ENCODE results near the gene LRSAM1. TPM values are rescaled to one million over a fixed set of nuclear protein-coding genes. Genes with fewer than 3 reads are reported as not detected.

Gene LRSAM1
- total RNA-seq, 1 donor from 2014 or later = 38.0 TPM

DNA sequence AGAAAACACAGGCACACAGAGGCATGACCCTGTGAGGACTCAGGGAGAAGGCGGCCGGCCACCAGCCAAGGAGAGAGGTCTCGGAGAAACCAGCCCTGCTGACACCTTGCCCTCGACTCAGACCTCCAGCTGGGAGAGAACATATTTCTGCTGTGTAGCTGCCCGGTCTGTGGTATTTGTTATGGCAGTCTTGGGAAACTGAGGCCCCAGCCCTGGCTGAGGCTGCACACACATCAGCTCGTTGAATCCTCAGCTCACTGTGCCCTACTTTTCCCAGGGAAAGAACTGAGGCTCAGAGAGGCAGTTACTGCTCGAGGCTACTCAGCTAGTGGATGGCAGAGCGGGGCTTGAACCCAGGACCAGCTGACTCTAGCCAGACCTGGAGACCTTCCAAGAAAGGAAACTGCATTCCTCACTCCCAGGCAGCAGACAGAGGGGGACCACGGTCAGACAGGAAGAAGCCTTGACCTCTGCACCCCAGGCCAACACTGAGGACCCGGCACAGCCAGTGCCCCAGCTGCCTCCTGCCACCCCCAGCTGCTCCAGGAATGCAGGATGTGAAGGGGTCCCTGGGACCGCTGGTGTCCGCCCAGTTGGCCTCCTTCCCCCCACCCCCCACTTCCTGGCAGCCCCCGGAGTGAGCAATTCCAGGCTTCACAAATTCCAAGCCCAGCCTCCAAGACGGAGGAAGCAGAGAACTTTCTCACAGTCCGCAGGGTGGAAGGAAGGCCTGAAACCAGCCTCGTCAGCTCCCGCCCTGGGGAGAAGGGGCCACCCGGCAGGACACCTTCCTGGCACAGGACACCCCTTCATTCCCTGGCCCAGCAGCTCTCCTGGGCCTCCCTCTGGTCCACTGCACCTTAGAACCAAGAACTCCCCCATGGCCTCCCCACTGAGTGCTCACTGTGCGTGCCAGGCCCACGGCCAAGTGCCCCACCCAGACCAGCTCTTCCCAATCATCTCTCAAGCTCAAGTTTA is 69.9 kb downstream of the LRSAM1 start:
- no peak overlapping the region for H3K4me3 Mint-ChIP-seq (ENCODE audit: unreplicated experiment)
- peaks cover 6% of the 10 kb centered on the region for H3K27me3 Mint-ChIP-seq (ENCODE audit: unreplicated experiment)
- peaks cover 9% of the 10 kb centered on the region for H3K9me3 Mint-ChIP-seq (ENCODE audit: unreplicated experiment)
- peaks cover 7% of the 10 kb centered on the region for H3K36me3 Mint-ChIP-seq (ENCODE audit: unreplicated experiment)
- H3K27ac Mint-ChIP-seq (ENCODE audit: unreplicated experiment) = no peak overlapping the region
- H3K4me1 Mint-ChIP-seq (ENCODE audit: low read depth, unreplicated experiment) = peaks cover 3% of the 10 kb centered on the region
- DNase-seq = no peak
- TF ChIP-seq, protein P1, sequence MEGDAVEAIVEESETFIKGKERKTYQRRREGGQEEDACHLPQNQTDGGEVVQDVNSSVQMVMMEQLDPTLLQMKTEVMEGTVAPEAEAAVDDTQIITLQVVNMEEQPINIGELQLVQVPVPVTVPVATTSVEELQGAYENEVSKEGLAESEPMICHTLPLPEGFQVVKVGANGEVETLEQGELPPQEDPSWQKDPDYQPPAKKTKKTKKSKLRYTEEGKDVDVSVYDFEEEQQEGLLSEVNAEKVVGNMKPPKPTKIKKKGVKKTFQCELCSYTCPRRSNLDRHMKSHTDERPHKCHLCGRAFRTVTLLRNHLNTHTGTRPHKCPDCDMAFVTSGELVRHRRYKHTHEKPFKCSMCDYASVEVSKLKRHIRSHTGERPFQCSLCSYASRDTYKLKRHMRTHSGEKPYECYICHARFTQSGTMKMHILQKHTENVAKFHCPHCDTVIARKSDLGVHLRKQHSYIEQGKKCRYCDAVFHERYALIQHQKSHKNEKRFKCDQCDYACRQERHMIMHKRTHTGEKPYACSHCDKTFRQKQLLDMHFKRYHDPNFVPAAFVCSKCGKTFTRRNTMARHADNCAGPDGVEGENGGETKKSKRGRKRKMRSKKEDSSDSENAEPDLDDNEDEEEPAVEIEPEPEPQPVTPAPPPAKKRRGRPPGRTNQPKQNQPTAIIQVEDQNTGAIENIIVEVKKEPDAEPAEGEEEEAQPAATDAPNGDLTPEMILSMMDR (IDR thresholded peaks at IDR 0.05; ENCODE audit: partially characterized antibody, unreplicated experiment) = no peak

DNA sequence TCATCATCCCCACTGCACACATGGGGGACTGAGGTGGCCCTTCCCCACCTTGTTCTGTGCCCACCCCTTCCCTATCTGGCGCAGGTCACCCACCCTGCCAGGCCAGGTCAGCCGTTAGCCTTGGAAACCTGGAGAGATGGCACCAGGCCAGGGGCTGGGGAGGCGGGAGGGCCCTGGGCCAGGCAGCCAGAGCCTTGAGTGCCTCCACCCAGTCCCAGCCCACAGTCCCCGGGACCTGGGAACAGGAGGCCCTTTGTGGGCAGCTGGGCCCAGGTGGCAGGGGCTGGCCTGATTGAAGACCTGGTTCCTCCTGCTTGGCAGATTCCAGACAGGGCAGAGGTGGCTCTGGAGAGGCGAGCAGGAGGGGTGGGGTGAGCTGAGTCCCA is 70.6 kb downstream of the LRSAM1 start:
- Mint-ChIP-seq H3K4me1 (ENCODE audit: low read depth, unreplicated experiment) (peaks cover 8% of the 10 kb centered on the region), H3K27ac (ENCODE audit: unreplicated experiment) (no peak overlapping the region), H3K4me3 (ENCODE audit: unreplicated experiment) (no peak overlapping the region), H3K9me3 (ENCODE audit: unreplicated experiment) (peaks cover 13% of the 10 kb centered on the region), H3K36me3 (ENCODE audit: unreplicated experiment) (peaks cover 10% of the 10 kb centered on the region), H3K27me3 (ENCODE audit: unreplicated experiment) (peaks cover 10% of the 10 kb centered on the region)
- TF ChIP-seq, protein P1 (IDR thresholded peaks at IDR 0.05; ENCODE audit: partially characterized antibody, unreplicated experiment) = no peak
- DNase-seq = no peak

DNA sequence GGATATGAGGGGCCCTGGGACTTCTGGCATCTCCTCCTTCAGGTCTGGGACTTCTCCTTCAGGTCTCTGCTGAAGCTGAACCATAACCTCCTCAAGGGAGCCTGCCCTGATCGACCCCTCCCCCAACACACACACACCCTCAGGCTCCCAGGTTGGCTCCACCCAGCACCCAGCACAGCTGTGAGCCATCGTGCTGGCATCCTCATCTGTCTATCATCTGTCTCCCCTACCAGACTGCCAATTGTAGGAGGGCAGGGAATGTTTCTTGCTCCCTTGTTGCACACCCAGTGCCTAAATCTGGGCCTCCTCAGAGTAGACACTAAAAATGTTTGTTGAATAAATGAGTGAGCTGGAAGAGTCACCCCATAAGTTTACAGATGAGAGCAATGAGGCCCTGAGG is 71.4 kb downstream of the LRSAM1 start:
- peaks cover 14% of the 10 kb centered on the region for H3K9me3 Mint-ChIP-seq (ENCODE audit: unreplicated experiment)
- no peak overlapping the region for H3K4me3 Mint-ChIP-seq (ENCODE audit: unreplicated experiment)
- H3K4me1 Mint-ChIP-seq (ENCODE audit: low read depth, unreplicated experiment) = peaks cover 8% of the 10 kb centered on the region
- no peak overlapping the region for H3K27ac Mint-ChIP-seq (ENCODE audit: unreplicated experiment)
- DNase-seq = no peak
- peaks cover 9% of the 10 kb centered on the region for H3K27me3 Mint-ChIP-seq (ENCODE audit: unreplicated experiment)
- H3K36me3 Mint-ChIP-seq (ENCODE audit: unreplicated experiment) = peaks cover 11% of the 10 kb centered on the region
- TF ChIP-seq, protein P1 (IDR thresholded peaks at IDR 0.05; ENCODE audit: partially characterized antibody, unreplicated experiment) = no peak

DNA sequence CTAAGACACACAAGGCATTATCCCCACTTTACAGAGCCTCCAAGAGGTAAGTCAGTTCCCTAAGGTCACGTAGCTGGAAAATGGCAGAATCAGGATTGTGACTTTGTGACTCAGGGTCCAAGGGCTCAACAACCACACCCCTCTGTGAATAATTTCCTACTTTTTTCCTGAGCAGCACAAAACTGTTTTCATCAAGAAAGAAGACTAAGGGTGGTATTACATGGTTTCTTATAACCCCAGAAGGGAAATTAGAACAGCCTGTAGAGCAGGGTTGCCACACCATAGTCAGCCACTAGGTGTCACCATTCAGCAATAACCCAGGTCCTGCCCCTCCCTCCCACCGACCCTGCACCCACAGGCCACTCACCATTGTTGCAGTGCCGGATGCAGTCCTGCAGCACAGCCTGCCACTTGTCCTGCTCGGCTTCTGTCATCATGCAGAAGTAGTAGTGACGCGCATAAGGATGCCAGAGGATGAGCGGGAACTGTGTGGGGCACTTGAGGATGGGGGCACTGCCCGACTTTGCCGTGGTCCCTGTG is 72.1 kb downstream of the LRSAM1 start:
- H3K4me1 Mint-ChIP-seq (ENCODE audit: low read depth, unreplicated experiment) = peaks cover 9% of the 10 kb centered on the region
- H3K9me3 Mint-ChIP-seq (ENCODE audit: unreplicated experiment) = peaks cover 16% of the 10 kb centered on the region
- TF ChIP-seq, protein P1 (IDR thresholded peaks at IDR 0.05; ENCODE audit: partially characterized antibody, unreplicated experiment) = peak; percentile 67
- H3K27me3 Mint-ChIP-seq (ENCODE audit: unreplicated experiment) = peaks cover 13% of the 10 kb centered on the region
- no peak overlapping the region for H3K4me3 Mint-ChIP-seq (ENCODE audit: unreplicated experiment)
- no peak for DNase-seq
- H3K36me3 Mint-ChIP-seq (ENCODE audit: unreplicated experiment) = peaks cover 14% of the 10 kb centered on the region
- H3K27ac Mint-ChIP-seq (ENCODE audit: unreplicated experiment) = no peak overlapping the region

DNA sequence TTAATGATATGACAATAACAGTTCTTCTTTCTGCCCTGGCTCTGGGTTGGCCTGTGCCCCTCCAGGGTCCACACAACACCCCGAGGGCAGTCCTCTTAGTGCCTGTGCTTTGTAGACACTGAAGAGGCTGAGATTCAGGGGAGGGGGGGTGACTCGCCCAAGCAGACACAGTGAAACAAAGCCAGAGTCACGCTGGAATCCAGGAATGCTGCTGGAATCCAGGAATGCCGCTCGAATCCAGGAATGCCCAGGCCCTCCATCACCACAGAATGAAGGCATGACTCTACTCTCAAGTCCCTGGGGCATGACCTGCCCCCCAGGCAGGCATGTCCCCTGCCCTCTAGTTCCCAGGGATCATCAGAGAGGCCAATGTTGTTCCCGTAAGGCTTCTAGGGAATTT is 73.1 kb downstream of the LRSAM1 start:
- Mint-ChIP-seq H3K36me3 (ENCODE audit: unreplicated experiment) (peaks cover 14% of the 10 kb centered on the region), H3K27me3 (ENCODE audit: unreplicated experiment) (peaks cover 13% of the 10 kb centered on the region), H3K27ac (ENCODE audit: unreplicated experiment) (no peak overlapping the region), H3K9me3 (ENCODE audit: unreplicated experiment) (peaks cover 16% of the 10 kb centered on the region), H3K4me1 (ENCODE audit: low read depth, unreplicated experiment) (peaks cover 9% of the 10 kb centered on the region), H3K4me3 (ENCODE audit: unreplicated experiment) (no peak overlapping the region)
- DNase-seq = no peak
- TF ChIP-seq, protein P1 (IDR thresholded peaks at IDR 0.05; ENCODE audit: partially characterized antibody, unreplicated experiment) = no peak

Measured in glutamatergic neuron (in vitro differentiated cells).